ENCODE data around the gene PLD1.
"Not testable (repeated sequence)": the region's sequence is repeated elsewhere in the genome, so short reads cannot be mapped to it uniquely, and the experiment has no call there.

Gene PLD1

DNA sequence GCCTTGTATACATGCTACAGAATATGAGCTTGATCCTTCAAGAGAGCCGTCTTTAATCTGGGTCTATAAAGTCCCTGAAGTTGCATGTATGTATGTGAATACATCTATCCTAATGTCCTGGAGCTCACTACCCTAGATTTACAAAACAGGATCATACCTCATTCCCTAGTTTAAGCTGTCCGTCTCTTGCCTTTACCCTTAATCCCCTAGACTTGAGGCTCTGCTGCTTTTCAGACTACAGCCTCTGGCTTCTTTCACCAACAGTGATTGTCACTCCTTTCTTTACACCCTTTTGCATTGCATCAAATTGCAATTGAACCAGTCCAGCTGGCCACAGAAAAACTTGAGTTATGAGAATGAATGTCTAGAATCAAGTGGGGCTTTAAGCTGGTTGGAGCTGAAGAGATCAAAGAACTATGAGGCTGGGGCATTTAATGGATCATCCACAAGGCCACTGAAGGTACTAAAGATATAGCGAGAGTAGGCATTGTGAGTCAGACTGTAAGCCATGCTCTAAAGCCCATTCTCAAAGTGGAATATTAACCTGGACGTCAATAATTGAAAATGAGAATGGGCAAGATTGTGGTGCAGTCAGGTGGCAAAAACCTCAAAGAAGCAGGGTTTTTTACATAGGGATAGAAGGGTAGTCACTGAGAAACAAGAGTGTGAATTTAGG, 12.3 kb upstream of the PLD1 start:
- CTCF ChIA-PET = interaction anchor here (0.7 to 0.8 kb wide), 2 partner anchors 52 to 519 kb away, joined by 4 to 5 read pairs; no protein-coding TSS in a partner anchor
- H3K27ac ChIP-seq = no peak overlapping the region
- TF ChIP-seq CTCF (conservative IDR thresholded peaks at IDR 0.05; ENCODE audit: low read depth) = no peak
- POLR2A ChIA-PET (ENCODE audit: low non-redundant PET) = no interaction called here
- DNase-seq (ENCODE audit: low spot score) = no peak

GRCh38 chr3:171821778-171822358, 11.6 kb upstream of the PLD1 start:
- H3K27ac ChIP-seq = no peak overlapping the region
- ChIA-PET POLR2A (ENCODE audit: low non-redundant PET) (no interaction called here), CTCF (no interaction called here)
- no peak for TF ChIP-seq CTCF (conservative IDR thresholded peaks at IDR 0.05; ENCODE audit: low read depth)
- DNase-seq (ENCODE audit: low spot score) = no peak

- POLR2A ChIA-PET (ENCODE audit: low non-redundant PET) = no interaction called here
- TF ChIP-seq CTCF (conservative IDR thresholded peaks at IDR 0.05; ENCODE audit: low read depth) = no peak
- CTCF ChIA-PET = no interaction called here
- DNase-seq (ENCODE audit: low spot score) = no peak
- H3K27ac ChIP-seq = no peak overlapping the region
These were observed 10.8 kb upstream of the PLD1 start for GRCh38 chr3:171821044-171821443.

GRCh38 chr3:171817074-171817800, 7.0 kb upstream of the PLD1 start:
- H3K27ac ChIP-seq = no peak overlapping the region
- ChIA-PET POLR2A (ENCODE audit: low non-redundant PET) (no interaction called here), CTCF (interaction anchor here (0.6 kb wide), 1 partner anchor 45 kb away, joined by 3 read pairs; no protein-coding TSS in a partner anchor)
- no peak for TF ChIP-seq CTCF (conservative IDR thresholded peaks at IDR 0.05; ENCODE audit: low read depth)
- DNase-seq (ENCODE audit: low spot score) = no peak

DNA sequence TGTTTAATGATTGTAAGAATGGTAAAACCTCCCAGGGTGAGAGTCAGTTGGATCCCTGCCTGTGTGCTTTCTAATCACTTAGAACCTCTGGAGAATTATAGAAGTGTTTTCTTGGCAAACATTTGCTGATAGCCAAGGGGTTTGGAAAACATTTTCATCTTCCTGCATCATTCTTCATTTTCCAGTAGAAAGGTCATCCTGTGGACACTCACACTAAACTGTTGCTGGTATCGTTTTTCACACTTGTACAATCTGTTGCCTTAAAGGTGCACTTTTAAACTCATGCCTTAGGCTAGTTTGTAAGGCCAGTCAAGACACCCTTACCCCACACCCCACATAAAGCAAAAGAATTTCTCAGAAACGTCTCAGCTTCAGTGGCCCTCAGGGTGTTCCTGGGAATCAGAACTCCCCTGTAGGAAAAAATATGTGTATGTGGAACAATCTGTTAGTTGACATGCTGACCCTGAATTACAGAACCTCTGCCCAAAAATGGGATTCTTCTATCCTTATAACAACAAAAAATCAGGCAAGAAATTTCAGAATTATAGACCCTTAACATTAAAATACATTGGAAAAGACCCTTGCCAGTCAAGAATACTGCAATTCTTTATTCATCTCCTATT, 5.8 kb upstream of the PLD1 start:
- ChIA-PET POLR2A (ENCODE audit: low non-redundant PET) (no interaction called here), CTCF (interaction anchor here (0.6 kb wide), 1 partner anchor 44 kb away, joined by 3 read pairs; no protein-coding TSS in a partner anchor)
- TF ChIP-seq CTCF (conservative IDR thresholded peaks at IDR 0.05; ENCODE audit: low read depth) = no peak
- H3K27ac ChIP-seq = no peak overlapping the region
- DNase-seq (ENCODE audit: low spot score) = no peak

- CTCF ChIA-PET; POLR2A ChIA-PET (ENCODE audit: low non-redundant PET): not testable (repeated sequence)
These were observed 4.4 kb upstream of the PLD1 start for GRCh38 chr3:171814662-171815061.

More at GRCh38 chr3:171814662-171815061, 4.4 kb upstream of the PLD1 start:
- not testable (repeated sequence) for DNase-seq (ENCODE audit: low spot score); H3K27ac ChIP-seq

Measured in RWPE1 (cell line).